Left lobe of liver (tissue), 2 donors: ENCODE data around the gene DYNC1LI2. TPM values are rescaled to one million over a fixed set of nuclear protein-coding genes. Genes with fewer than 3 reads are reported as not detected.
"Not testable (repeated sequence)": the region's sequence is repeated elsewhere in the genome, so short reads cannot be mapped to it uniquely, and the experiment has no call there.

Source experiments
- ATAC-seq: fragments of 200-7000 bp; cut with Tn5 transposase; one replicate; pipeline ENCODE4 v1.9.1; 2020; ENCODE audit warnings: mild to moderate bottlenecking, moderate library complexity
- DNase-seq: peaks from one replicate; pipeline ENCODE4 v3.0.0-alpha.2; 2020; ENCODE audit warnings: low spot score
- total RNA-seq: library from RNA; stranded (reverse); gene quantifications from one replicate; pipeline ENCODE4 v1.2.1, GENCODE V29; 2021
- donor health status: DM: no; HTN: no; CAD: no; lungs with moderate emphysema.
- donor health status: DM: no; HTN: yes; CAD: no.

DYNC1LI2 gene
- total RNA-seq, 1 donor from 2014 or later: 44.0 TPM

GRCh38 chr16:66701026-66701425, 50.4 kb downstream of the DYNC1LI2 start:
- ATAC-seq (no peak), DNase-seq (no peak)

GRCh38 chr16:66699898-66700297, 51.5 kb downstream of the DYNC1LI2 start:
- ATAC-seq (no peak), DNase-seq (no peak)

GRCh38 chr16:66698046-66698445, 53.4 kb downstream of the DYNC1LI2 start:
- DNase-seq (no peak), ATAC-seq (no peak)

- ATAC-seq (peak; percentile 96), DNase-seq (peak; percentile 90)
Observed at GRCh38 chr16:66696669-66697630, 54.5 kb downstream of the DYNC1LI2 start, which contains the start of gene CMTM4. TSS of gene CMTM4 (minus strand) at chr16:66696743. CDS start at chr16:66696525, 218 bp downstream.

GRCh38 chr16:66695935-66696668, 55.3 kb downstream of the DYNC1LI2 start:
- DNase-seq: peak; percentile 57
- ATAC-seq: peak; percentile 36

- no peak for DNase-seq
- no peak for ATAC-seq
Observed at GRCh38 chr16:66695471-66695934, 55.9 kb downstream of the DYNC1LI2 start.

GRCh38 chr16:66693149-66693548, 58.3 kb downstream of the DYNC1LI2 start:
- DNase-seq: no peak
- ATAC-seq: no peak

GRCh38 chr16:66692341-66692740, 59.1 kb downstream of the DYNC1LI2 start:
- no peak for ATAC-seq
- no peak for DNase-seq

GRCh38 chr16:66691234-66691633, 60.2 kb downstream of the DYNC1LI2 start:
- no peak for DNase-seq
- no peak for ATAC-seq

GRCh38 chr16:66690106-66690847, 61.1 kb downstream of the DYNC1LI2 start:
- ATAC-seq (peak; percentile 71), DNase-seq (no peak)

- ATAC-seq: no peak
Observed at GRCh38 chr16:66689282-66689681, 62.1 kb downstream of the DYNC1LI2 start.

GRCh38 chr16:66687906-66688625, 63.3 kb downstream of the DYNC1LI2 start:
- peak; percentile 75 for ATAC-seq
- DNase-seq: no peak

More at GRCh38 chr16:66689282-66689681, 62.1 kb downstream of the DYNC1LI2 start:
- DNase-seq: no peak

- DNase-seq, ATAC-seq: not testable (repeated sequence)
Observed at GRCh38 chr16:66685501-66686115, 65.8 kb downstream of the DYNC1LI2 start.

GRCh38 chr16:66682271-66682670, 69.1 kb downstream of the DYNC1LI2 start:
- DNase-seq: no peak

GRCh38 chr16:66681676-66682075, 69.7 kb downstream of the DYNC1LI2 start:
- DNase-seq (no peak), ATAC-seq (no peak)

More at GRCh38 chr16:66682271-66682670, 69.1 kb downstream of the DYNC1LI2 start:
- no peak for ATAC-seq

- DNase-seq (no peak), ATAC-seq (no peak)
Observed at GRCh38 chr16:66678337-66678736, 73.1 kb downstream of the DYNC1LI2 start.

- ATAC-seq (no peak), DNase-seq (no peak)
Observed at GRCh38 chr16:66677836-66678235, 73.6 kb downstream of the DYNC1LI2 start.

- DNase-seq: no peak
- no peak for ATAC-seq
Observed at GRCh38 chr16:66677179-66677578, 74.2 kb downstream of the DYNC1LI2 start.

GRCh38 chr16:66676599-66676998, 74.8 kb downstream of the DYNC1LI2 start:
- ATAC-seq: no peak
- DNase-seq: no peak

- no peak for DNase-seq
- no peak for ATAC-seq
Observed at GRCh38 chr16:66673691-66674090, 77.7 kb downstream of the DYNC1LI2 start.
